HepG2 (cell line): ENCODE measurements around the gene RPUSD4. TPM values are rescaled to one million over a fixed set of nuclear protein-coding genes. Genes with fewer than 3 reads are reported as not detected.
A peak's percentile ranks its signal among the peaks of the same experiment; 100 is the strongest.

Experiments
- ADNP ChIP-seq: sonication (generic); formaldehyde crosslinking; IDR thresholded peaks from 2 replicates; pipeline ENCODE4 v1.4.0; 2020; ENCODE audit warnings: missing genetic modification reagents
- ARNT2 ChIP-seq: sonication (generic); formaldehyde crosslinking; IDR thresholded peaks from 2 replicates; pipeline ENCODE4 v1.8.0; 2022; ENCODE audit warnings: mild to moderate bottlenecking, low read depth, missing genetic modification reagents, moderate library complexity
- BHLHE40 ChIP-seq: IDR thresholded peaks from 2 replicates; pipeline ENCODE4 v1.6.1; 2011; ENCODE audit warnings: low read length, improper control_type of control experiment
- ELF3 ChIP-seq: IDR thresholded peaks from 2 replicates; pipeline ENCODE4 v1.6.1; 2016; ENCODE audit warnings: missing genetic modification reagents, missing compliant biosample characterization
- ELF4 ChIP-seq: sonication (generic); formaldehyde crosslinking; IDR thresholded peaks from 2 replicates; pipeline ENCODE4 v1.5.0; 2020; ENCODE audit warnings: missing genetic modification reagents, mild to moderate bottlenecking, moderate library complexity, borderline replicate concordance
- HOXA5 ChIP-seq: sonication (generic); formaldehyde crosslinking; IDR thresholded peaks from 2 replicates; pipeline ENCODE4 v1.4.0; 2020; ENCODE audit warnings: missing genetic modification reagents
- KMT2A ChIP-seq: sonication (generic); formaldehyde crosslinking; IDR thresholded peaks from 2 replicates; pipeline ENCODE4 v1.4.0; 2020; ENCODE audit warnings: missing genetic modification reagents
- KMT2B ChIP-seq: IDR thresholded peaks from 2 replicates; pipeline ENCODE4 v1.6.1; 2016; ENCODE audit warnings: missing genetic modification reagents, missing compliant biosample characterization
- MTF1 ChIP-seq: sonication (generic); formaldehyde crosslinking; IDR thresholded peaks from 2 replicates; pipeline ENCODE4 v1.5.0; 2020; ENCODE audit warnings: missing genetic modification reagents
- MYC ChIP-seq: sonication (generic); formaldehyde crosslinking; IDR thresholded peaks from 2 replicates; pipeline ENCODE4 v1.9.0; 2021; ENCODE audit warnings: missing genetic modification reagents, borderline replicate concordance
- NCOA5 ChIP-seq: sonication (generic); formaldehyde crosslinking; IDR thresholded peaks from 2 replicates; pipeline ENCODE4 v1.4.0; 2020; ENCODE audit warnings: missing genetic modification reagents
- POLR2AphosphoS2 ChIP-seq: IDR thresholded peaks from 2 replicates; pipeline ENCODE4 v1.6.1; 2011; ENCODE audit warnings: low read depth, low read length, improper control_type of control experiment
- RARG ChIP-seq: sonication (generic); formaldehyde crosslinking; IDR thresholded peaks from 2 replicates; pipeline ENCODE4 v1.4.0; 2020; ENCODE audit warnings: low read depth, mild to moderate bottlenecking, missing genetic modification reagents
- RXRA ChIP-seq: sonication (generic); formaldehyde crosslinking; IDR thresholded peaks from 2 replicates; pipeline ENCODE4 v1.5.1; 2020; ENCODE audit warnings: missing genetic modification reagents
- RXRB ChIP-seq: IDR thresholded peaks from 2 replicates; pipeline ENCODE4 v1.6.1; 2016; ENCODE audit warnings: borderline replicate concordance, missing genetic modification reagents, missing compliant biosample characterization
- SMAD1 ChIP-seq: sonication (generic); formaldehyde crosslinking; IDR thresholded peaks from 2 replicates; pipeline ENCODE4 v1.4.0; 2020; ENCODE audit warnings: missing genetic modification reagents, low read depth, mild to moderate bottlenecking, borderline replicate concordance
- SP5 ChIP-seq: IDR thresholded peaks from 2 replicates; pipeline ENCODE4 v1.6.1; 2016; ENCODE audit warnings: low read depth, borderline replicate concordance
- ZBTB7B ChIP-seq: sonication (generic); formaldehyde crosslinking; IDR thresholded peaks from 2 replicates; pipeline ENCODE4 v1.4.0; 2020; ENCODE audit warnings: missing genetic modification reagents
- ZMYM4 ChIP-seq: sonication (generic); formaldehyde crosslinking; IDR thresholded peaks from 2 replicates; pipeline ENCODE4 v1.8.1; 2023; ENCODE audit warnings: mild to moderate bottlenecking, missing genetic modification reagents
- ZNF10 ChIP-seq: sonication (generic); formaldehyde crosslinking; IDR thresholded peaks from 2 replicates; pipeline ENCODE4 v1.4.0; 2020; ENCODE audit warnings: mild to moderate bottlenecking, low read depth, missing genetic modification reagents, borderline replicate concordance
- ZNF577 ChIP-seq: sonication (generic); formaldehyde crosslinking; IDR thresholded peaks from 2 replicates; pipeline ENCODE4 v1.4.0; 2020; ENCODE audit warnings: mild to moderate bottlenecking, low read depth, missing genetic modification reagents, borderline replicate concordance
- ZNF614 ChIP-seq: IDR thresholded peaks from 2 replicates; pipeline ENCODE4 v1.6.1; 2018; ENCODE audit warnings: missing biosample characterization, missing genetic modification reagents, inconsistent platforms, borderline replicate concordance
- ZNF749 ChIP-seq: sonication (generic); formaldehyde crosslinking; IDR thresholded peaks from 2 replicates; pipeline ENCODE4 v1.8.0; 2022; ENCODE audit warnings: mild to moderate bottlenecking, missing genetic modification reagents, moderate library complexity, borderline replicate concordance
- ZNF83 ChIP-seq: sonication (generic); formaldehyde crosslinking; IDR thresholded peaks from 2 replicates; pipeline ENCODE4 v1.4.0; 2020; ENCODE audit warnings: missing genetic modification reagents, mild to moderate bottlenecking, borderline replicate concordance
- ZSCAN12 ChIP-seq: sonication (generic); formaldehyde crosslinking; IDR thresholded peaks from 2 replicates; pipeline ENCODE4 v1.9.0; 2021; ENCODE audit warnings: mild to moderate bottlenecking, missing genetic modification reagents
- ZSCAN20 ChIP-seq: sonication (generic); formaldehyde crosslinking; IDR thresholded peaks from 2 replicates; pipeline ENCODE4 v1.4.0; 2020; ENCODE audit warnings: missing genetic modification reagents, mild to moderate bottlenecking, borderline replicate concordance
- polyA plus RNA-seq, 8 experiments: library from polyadenylated mRNA; depleted of rRNA in 3 of 8; stranded (reverse) in 7 of 8; unstranded in 1 of 8; fragments of >200 nt; fragmentation: Illumina TruSeq in 4 of 8; extraction: Trizol in 4 of 8; gene quantifications; 2 replicates each; pipeline versions ENCODE4 v1.2.1 to v1.2.3, GENCODE V29; 2011 to 2016; ENCODE audit warnings: low read depth in 4 of 8, missing spikeins in 1 of 8, mixed read lengths in 1 of 8; ENCODE audit not compliant: insufficient read depth in 1 of 8
- total RNA-seq, 5 experiments: library from RNA; depleted of rRNA; stranded (reverse); fragments of >200 nt; fragmentation: Illumina TruSeq; extraction: Trizol; gene quantifications; 2 replicates each; pipeline ENCODE4 v1.2.3, GENCODE V29; 2016; ENCODE audit warnings: low read depth in 1 of 5
- TF ChIP-seq, protein P1 (sequence below): sonication (generic); formaldehyde crosslinking; IDR thresholded peaks from 2 replicates; pipeline ENCODE4 v1.4.0; 2020; ENCODE audit warnings: mild to moderate bottlenecking, missing genetic modification reagents
- TF ChIP-seq, protein P2 (sequence below): sonication (generic); formaldehyde crosslinking; IDR thresholded peaks from 2 replicates; pipeline ENCODE4 v1.4.0; 2020; ENCODE audit warnings: missing genetic modification reagents

The RPUSD4 gene
- total and polyA plus RNA-seq, 2 of the 13 experiments (the other 11 are each of a cell fraction or from before 2014, with no cell fraction given), result 45.0 to 52.9 TPM

DNA sequence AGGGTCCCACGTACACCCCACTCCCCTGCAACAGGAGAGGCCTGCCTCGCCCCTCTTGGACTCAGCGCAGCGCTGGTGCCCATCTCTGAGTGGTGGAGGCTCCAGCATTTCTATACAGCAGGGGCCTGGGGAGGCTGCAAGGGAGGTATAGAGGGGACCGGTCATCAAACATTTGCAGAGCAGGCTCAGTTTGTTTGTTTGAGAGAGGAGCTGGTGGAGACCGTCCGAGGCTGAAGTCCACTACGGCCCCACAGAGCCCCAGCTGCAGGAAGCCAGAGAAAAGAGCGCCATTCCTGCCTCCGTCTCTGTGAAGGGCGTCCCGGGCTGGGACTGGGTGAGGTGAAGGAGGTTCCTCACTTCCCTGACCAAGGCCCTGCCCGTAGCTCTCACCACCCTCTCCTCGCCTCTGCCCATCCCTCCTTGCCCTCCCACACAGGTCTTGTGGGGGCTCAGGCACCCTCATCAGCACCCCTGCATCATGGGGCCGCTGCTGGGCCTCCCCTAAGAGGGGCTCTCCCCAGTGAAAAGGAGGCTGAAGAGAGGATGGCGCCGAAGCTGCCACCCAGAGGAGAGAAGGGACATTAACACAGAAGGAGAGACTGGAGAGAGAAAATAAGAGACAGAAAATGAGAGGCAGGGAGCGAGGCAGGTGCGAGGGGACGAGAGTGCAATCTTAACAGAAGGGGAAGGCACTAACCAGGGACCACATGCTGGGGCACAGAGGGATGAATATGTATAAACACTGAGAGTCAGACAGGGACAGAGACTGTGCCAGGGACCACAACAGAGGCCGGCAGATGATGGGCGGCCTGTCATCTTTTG is 24.5 kb downstream of the RPUSD4 start (continued):
- TF ChIP-seq ADNP (peak; percentile 22; the same call in 1 of the 2 replicates), KMT2B (0 out of 2 replicates have a peak, but pooled peaks have one; percentile 34), ZMYM4 (CRISPR knock-in tag) (peak; percentile 28; the same call in 1 of the 2 replicates), ELF4 (CRISPR knock-in tag) (no peak), SMAD1 (0 out of 2 replicates have a peak, but pooled peaks have one; percentile 29), ZSCAN20 (0 out of 2 replicates have a peak, but pooled peaks have one; percentile 41), SP5 (CRISPR knock-in tag) (peak; percentile 27; the same call in 1 of the 2 replicates), POLR2AphosphoS2 (no peak), ZBTB7B (CRISPR knock-in tag) (peak; percentile 71; the same call in 1 of the 2 replicates), MTF1 (CRISPR knock-in tag) (no peak), HOXA5 (CRISPR knock-in tag) (peak; percentile 78; the same call in 1 of the 2 replicates), ZNF614 (CRISPR knock-in tag) (no peak), RARG (CRISPR knock-in tag) (no peak), ZNF10 (CRISPR knock-in tag) (no peak), MYC (peak; percentile 47; the same call in 1 of the 2 replicates), ZNF749 (CRISPR knock-in tag) (no peak), BHLHE40 (no peak), ARNT2 (CRISPR knock-in tag) (no peak), ZNF83 (CRISPR knock-in tag) (no peak), ZSCAN12 (0 out of 2 replicates have a peak, but pooled peaks have one; percentile 28), ZNF577 (CRISPR knock-in tag) (no peak), ELF3 (CRISPR knock-in tag) (0 out of 2 replicates have a peak, but pooled peaks have one; percentile 32), KMT2A (CRISPR knock-in tag) (peak; percentile 40; the same call in 1 of the 2 replicates), RXRA (peak; percentile 60), RXRB (peak; percentile 39; the same call in 1 of the 2 replicates), NCOA5 (no peak)
- TF ChIP-seq, protein P1, sequence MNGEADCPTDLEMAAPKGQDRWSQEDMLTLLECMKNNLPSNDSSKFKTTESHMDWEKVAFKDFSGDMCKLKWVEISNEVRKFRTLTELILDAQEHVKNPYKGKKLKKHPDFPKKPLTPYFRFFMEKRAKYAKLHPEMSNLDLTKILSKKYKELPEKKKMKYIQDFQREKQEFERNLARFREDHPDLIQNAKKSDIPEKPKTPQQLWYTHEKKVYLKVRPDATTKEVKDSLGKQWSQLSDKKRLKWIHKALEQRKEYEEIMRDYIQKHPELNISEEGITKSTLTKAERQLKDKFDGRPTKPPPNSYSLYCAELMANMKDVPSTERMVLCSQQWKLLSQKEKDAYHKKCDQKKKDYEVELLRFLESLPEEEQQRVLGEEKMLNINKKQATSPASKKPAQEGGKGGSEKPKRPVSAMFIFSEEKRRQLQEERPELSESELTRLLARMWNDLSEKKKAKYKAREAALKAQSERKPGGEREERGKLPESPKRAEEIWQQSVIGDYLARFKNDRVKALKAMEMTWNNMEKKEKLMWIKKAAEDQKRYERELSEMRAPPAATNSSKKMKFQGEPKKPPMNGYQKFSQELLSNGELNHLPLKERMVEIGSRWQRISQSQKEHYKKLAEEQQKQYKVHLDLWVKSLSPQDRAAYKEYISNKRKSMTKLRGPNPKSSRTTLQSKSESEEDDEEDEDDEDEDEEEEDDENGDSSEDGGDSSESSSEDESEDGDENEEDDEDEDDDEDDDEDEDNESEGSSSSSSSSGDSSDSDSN, result peak; percentile 53
- TF ChIP-seq, protein P2, sequence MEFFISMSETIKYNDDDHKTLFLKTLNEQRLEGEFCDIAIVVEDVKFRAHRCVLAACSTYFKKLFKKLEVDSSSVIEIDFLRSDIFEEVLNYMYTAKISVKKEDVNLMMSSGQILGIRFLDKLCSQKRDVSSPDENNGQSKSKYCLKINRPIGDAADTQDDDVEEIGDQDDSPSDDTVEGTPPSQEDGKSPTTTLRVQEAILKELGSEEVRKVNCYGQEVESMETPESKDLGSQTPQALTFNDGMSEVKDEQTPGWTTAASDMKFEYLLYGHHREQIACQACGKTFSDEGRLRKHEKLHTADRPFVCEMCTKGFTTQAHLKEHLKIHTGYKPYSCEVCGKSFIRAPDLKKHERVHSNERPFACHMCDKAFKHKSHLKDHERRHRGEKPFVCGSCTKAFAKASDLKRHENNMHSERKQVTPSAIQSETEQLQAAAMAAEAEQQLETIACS (CRISPR knock-in tag), result no peak
